ENCODE results near the gene SLC9A9. TPM values are rescaled to one million over a fixed set of nuclear protein-coding genes. Genes with fewer than 3 reads are reported as not detected.

Gene SLC9A9
- total and polyA plus RNA-seq, 10 donors, result 10.8 to 58.2 (median 44.7) TPM

GRCh38 chr3:143830786-143831185, 17.5 kb downstream of the SLC9A9 start:
- intact Hi-C loops (cut with DNase I; ENCODE audit: low total_unique reads), result no loop called here
- H3K36me3 ChIP-seq, result no peaks in the 10 kb centered on the region
- peaks cover 24 to 60% (median 37%) of the 10 kb centered on the region in 6 donors for H3K4me1 ChIP-seq
- no peak overlapping the region for H3K4me3 ChIP-seq
- DNase-seq, result no peak
- TF ChIP-seq POLR2A (IDR thresholded peaks at IDR 0.05), result no peak
- no peak for TF ChIP-seq POLR2AphosphoS5 (IDR thresholded peaks at IDR 0.05)
- no peak for TF ChIP-seq CTCF (IDR thresholded peaks at IDR 0.05 in 8 of 11, conservative IDR thresholded peaks at IDR 0.05 in 3 of 11)
- no peaks in the 10 kb centered on the region for H3K9me3 ChIP-seq
- H3K27ac ChIP-seq, result peak overlapping the region in 7 of 8 donors; percentile 37 to 72 (median 65)
- H3K27me3 ChIP-seq (replicated peaks in 1 of 7), result no peaks in the 10 kb centered on the region

GRCh38 chr3:143830063-143830462, 18.2 kb downstream of the SLC9A9 start:
- Histone ChIP-seq H3K9me3 (no peaks in the 10 kb centered on the region), H3K27ac (peak overlapping the region in 1 of 8 donors; percentile 65), H3K27me3 (replicated peaks in 1 of 7) (no peaks in the 10 kb centered on the region), H3K36me3 (no peaks in the 10 kb centered on the region), H3K4me1 (peaks cover 28 to 63% (median 44%) of the 10 kb centered on the region in 6 donors), H3K4me3 (no peak overlapping the region)
- no peak for DNase-seq
- TF ChIP-seq POLR2A (IDR thresholded peaks at IDR 0.05) (no peak), CTCF (IDR thresholded peaks at IDR 0.05 in 8 of 11, conservative IDR thresholded peaks at IDR 0.05 in 3 of 11) (no peak), POLR2AphosphoS5 (IDR thresholded peaks at IDR 0.05) (no peak)
- intact Hi-C loops (cut with DNase I; ENCODE audit: low total_unique reads), result no loop called here
- WGBS, 5 donors, result 75 to 89% (median 88%) methylated on average over 2 of the region's 2 CpGs

GRCh38 chr3:143827425-143827824, 20.8 kb downstream of the SLC9A9 start:
- Histone ChIP-seq H3K4me1 (peaks cover 28 to 79% (median 55%) of the 10 kb centered on the region in 6 donors), H3K9me3 (no peaks in the 10 kb centered on the region), H3K36me3 (no peaks in the 10 kb centered on the region), H3K4me3 (no peak overlapping the region), H3K27ac (peak overlapping the region in 2 of 8 donors; percentile 77), H3K27me3 (replicated peaks in 1 of 7) (no peaks in the 10 kb centered on the region)
- intact Hi-C loops (cut with DNase I; ENCODE audit: low total_unique reads), result no loop called here
- TF ChIP-seq POLR2A (IDR thresholded peaks at IDR 0.05) (no peak), POLR2AphosphoS5 (IDR thresholded peaks at IDR 0.05) (no peak), CTCF (IDR thresholded peaks at IDR 0.05 in 8 of 11, conservative IDR thresholded peaks at IDR 0.05 in 3 of 11) (no peak)
- no peak for DNase-seq
- 94 to 100% (median 97%) methylated on average over 2 of the region's 2 CpGs for WGBS, 5 donors

- Histone ChIP-seq H3K27me3 (replicated peaks in 1 of 7) (no peaks in the 10 kb centered on the region), H3K4me3 (no peak overlapping the region), H3K4me1 (peaks cover 22 to 79% (median 55%) of the 10 kb centered on the region in 6 donors), H3K27ac (peak overlapping the region; percentile 14 to 82 (median 72)), H3K36me3 (no peaks in the 10 kb centered on the region), H3K9me3 (no peaks in the 10 kb centered on the region)
- 14 to 39% (median 23%) methylated on average over 1 of the region's 1 CpG for WGBS, 5 donors
- intact Hi-C loops (cut with DNase I; ENCODE audit: low total_unique reads), result no loop called here
- DNase-seq, result no peak
- TF ChIP-seq POLR2AphosphoS5 (IDR thresholded peaks at IDR 0.05) (peak in 1 of 3 donors; percentile 20), CTCF (IDR thresholded peaks at IDR 0.05 in 8 of 11, conservative IDR thresholded peaks at IDR 0.05 in 3 of 11) (no peak)
Observed at GRCh38 chr3:143826296-143826695, 22.0 kb downstream of the SLC9A9 start.
